H9 (cell line): ENCODE measurements around the gene ENTPD1. TPM values are rescaled to one million over a fixed set of nuclear protein-coding genes. Genes with fewer than 3 reads are reported as not detected.

Source experiments
- DNase-seq: peaks from one replicate; pipeline ENCODE4 v3.0.0-alpha.2; 2017
- H2AFZ ChIP-seq: one replicate; pipeline ENCODE4 v1.6.1; 2013; ENCODE audit warnings: mild to moderate bottlenecking, low read length, control low read depth, moderate library complexity
- H2AK5ac ChIP-seq: 2 replicates; pipeline ENCODE4 v1.6.1; 2013; ENCODE audit warnings: low read length, control low read depth, mixed read lengths; ENCODE audit not compliant: insufficient read length
- H2BK120ac ChIP-seq: one replicate; pipeline ENCODE4 v1.6.1; 2013; ENCODE audit warnings: low read depth, mild to moderate bottlenecking, low read length, control low read depth, inconsistent platforms; ENCODE audit not compliant: poor library complexity, severe bottlenecking
- H2BK12ac ChIP-seq: 2 replicates; pipeline ENCODE4 v1.6.1; 2013; ENCODE audit warnings: low read length, control low read depth, mixed read lengths, low read depth; ENCODE audit not compliant: insufficient read length
- H2BK15ac ChIP-seq: 2 replicates; pipeline ENCODE4 v1.6.1; 2013; ENCODE audit warnings: low read depth, low read length, control low read depth
- H2BK20ac ChIP-seq: one replicate; pipeline ENCODE4 v1.6.1; 2013; ENCODE audit warnings: low read depth, mild to moderate bottlenecking, low read length, control low read depth, inconsistent platforms; ENCODE audit not compliant: poor library complexity, severe bottlenecking
- H2BK5ac ChIP-seq: 2 replicates; pipeline ENCODE4 v1.6.1; 2013; ENCODE audit warnings: low read length, control low read depth, mixed read lengths; ENCODE audit not compliant: insufficient read length
- H3K14ac ChIP-seq: 2 replicates; pipeline ENCODE4 v1.6.1; 2013; ENCODE audit warnings: low read length, control low read depth; ENCODE audit not compliant: insufficient read depth
- H3K18ac ChIP-seq: 2 replicates; pipeline ENCODE4 v1.6.1; 2013; ENCODE audit warnings: low read depth, mild to moderate bottlenecking, mixed read lengths, low read length, control low read depth; ENCODE audit not compliant: insufficient read length
- H3K23ac ChIP-seq: 2 replicates; pipeline ENCODE4 v1.6.1; 2013; ENCODE audit warnings: low read length, control low read depth, mixed read lengths, low read depth; ENCODE audit not compliant: insufficient read length
- H3K23me2 ChIP-seq: 2 replicates; pipeline ENCODE4 v1.6.1; 2013; ENCODE audit warnings: low read depth, mild to moderate bottlenecking, mixed read lengths, low read length, control low read depth; ENCODE audit not compliant: insufficient read length, poor library complexity, severe bottlenecking
- H3K27ac ChIP-seq: 2 replicates; pipeline ENCODE4 v1.5.1; 2013; ENCODE audit warnings: low read length, control low read depth, mixed read lengths, low read depth; ENCODE audit not compliant: insufficient read length
- H3K27me3 ChIP-seq: 2 replicates; pipeline ENCODE4 v1.6.1; 2013; ENCODE audit warnings: low read length, control low read depth, inconsistent platforms; ENCODE audit not compliant: insufficient read depth
- H3K4ac ChIP-seq: 2 replicates; pipeline ENCODE4 v1.6.1; 2013; ENCODE audit warnings: low read depth, mild to moderate bottlenecking, control low read depth, inconsistent platforms, low read length, moderate library complexity
- H3K4me1 ChIP-seq: 2 replicates; pipeline ENCODE4 v1.6.1; 2013; ENCODE audit warnings: low read length, control low read depth, inconsistent platforms; ENCODE audit not compliant: insufficient read depth
- H3K4me2 ChIP-seq: 2 replicates; pipeline ENCODE4 v1.6.1; 2013; ENCODE audit warnings: low read length, control low read depth, mixed read lengths; ENCODE audit not compliant: insufficient read length, insufficient read depth
- H3K56ac ChIP-seq: 2 replicates; pipeline ENCODE4 v1.6.1; 2013; ENCODE audit warnings: low read depth, mild to moderate bottlenecking, mixed read lengths, low read length, control low read depth; ENCODE audit not compliant: insufficient read length
- H3K79me1 ChIP-seq: 2 replicates; pipeline ENCODE4 v1.6.1; 2013; ENCODE audit warnings: low read depth, mild to moderate bottlenecking, moderate library complexity, low read length, control low read depth, inconsistent platforms; ENCODE audit not compliant: insufficient read depth, poor library complexity, severe bottlenecking
- H3K79me2 ChIP-seq: 2 replicates; pipeline ENCODE4 v1.6.1; 2013; ENCODE audit warnings: low read length, control low read depth, inconsistent platforms; ENCODE audit not compliant: insufficient read depth
- H3K9ac ChIP-seq: 2 replicates; pipeline ENCODE4 v1.6.1; 2013; ENCODE audit warnings: low read length, control low read depth, mixed read lengths; ENCODE audit not compliant: insufficient read length; ENCODE audit errors: extremely low read depth
- H3K9me3 ChIP-seq: one replicate; pipeline ENCODE4 v1.6.1; 2013; ENCODE audit warnings: low read depth, low read length, inconsistent platforms; ENCODE audit not compliant: control insufficient read depth
- H3T11ph ChIP-seq: one replicate; pipeline ENCODE4 v1.6.1; 2013; ENCODE audit warnings: mild to moderate bottlenecking, low read length, control low read depth, inconsistent platforms
- H4K20me1 ChIP-seq: one replicate; pipeline ENCODE4 v1.6.1; 2013; ENCODE audit not compliant: control insufficient read depth, insufficient read length, insufficient read depth
- H4K5ac ChIP-seq: 2 replicates; pipeline ENCODE4 v1.6.1; 2013; ENCODE audit warnings: low read depth, mild to moderate bottlenecking, mixed read lengths, low read length, control low read depth; ENCODE audit not compliant: insufficient read length
- H4K8ac ChIP-seq: replicated peaks from 2 replicates; pipeline ENCODE4 v1.6.1; 2013; ENCODE audit warnings: low read length, control low read depth, mixed read lengths, low read depth; ENCODE audit not compliant: insufficient read length
- H4K91ac ChIP-seq: 2 replicates; pipeline ENCODE4 v1.6.1; 2013; ENCODE audit warnings: low read depth, mild to moderate bottlenecking, moderate library complexity, mixed read lengths, low read length, control low read depth; ENCODE audit not compliant: insufficient read length
- H3K27ac Mint-ChIP-seq, 3 experiments: 2 replicates in 2 of 3; 3 replicates in 1 of 3; pipeline ENCODE4 v1.8.0; 2020 to 2021; ENCODE audit warnings: mixed read lengths in 3 of 3, mild to moderate bottlenecking in 1 of 3, moderate library complexity in 1 of 3
- H3K27me3 Mint-ChIP-seq: 2 replicates; pipeline ENCODE4 v1.8.0; 2021; ENCODE audit warnings: low read depth, mild to moderate bottlenecking, moderate library complexity, mixed read lengths
- H3K36me3 Mint-ChIP-seq, 3 experiments: 2 replicates in 2 of 3; 3 replicates in 1 of 3; pipeline ENCODE4 v1.8.0; 2020 to 2021; ENCODE audit warnings: low read depth in 3 of 3, mixed read lengths in 3 of 3; ENCODE audit not compliant: insufficient read depth in 1 of 3
- H3K4me1 Mint-ChIP-seq, 2 experiments: 2 replicates each; pipeline ENCODE4 v1.8.0; 2020; ENCODE audit warnings: mixed read lengths in 2 of 2
- H3K4me3 Mint-ChIP-seq, 2 experiments: 2 replicates in 1 of 2; 3 replicates in 1 of 2; pipeline ENCODE4 v1.8.0; 2020 to 2021; ENCODE audit warnings: mild to moderate bottlenecking in 2 of 2, mixed read lengths in 2 of 2, moderate library complexity in 1 of 2
- H3K9me3 Mint-ChIP-seq, 2 experiments: 2 replicates in 1 of 2; 3 replicates in 1 of 2; pipeline ENCODE4 v1.8.0; 2020; ENCODE audit warnings: mild to moderate bottlenecking in 2 of 2, mixed read lengths in 2 of 2, moderate library complexity in 1 of 2
- WGBS: extraction: QIAGEN DNeasy Blood & Tissue Kit; methylation state at CpG from one replicate; pipeline ENCODE4 v1.1.7; 2013; ENCODE audit warnings: missing lambda C conversion rate, low lambda C conversion rate, mixed read lengths; ENCODE audit not compliant: insufficient read length; ENCODE audit errors: extremely low coverage; 5-methylcytosine and 5-hydroxymethylcytosine counted together
- total RNA-seq: library from RNA; stranded (reverse); gene quantifications from 2 replicates; pipeline ENCODE4 v1.2.1, GENCODE V29; 2021
- TF ChIP-seq, protein P1 (sequence below): fragments of 200-600 bp; sonication (generic); conservative IDR thresholded peaks from 3 replicates; pipeline ENCODE4 v1.8.0; 2021; ENCODE audit warnings: antibody characterized with exemption, mild to moderate bottlenecking

Gene ENTPD1
- total RNA-seq, 1 experiment from 2014 or later: 1.9 TPM

GRCh38 chr10:95818010-95818409, 62.0 kb downstream of the ENTPD1 start:
- Histone ChIP-seq H2AFZ (no peak overlapping the region), H3K9ac (no peak overlapping the region), H3K27me3 (no peaks in the 10 kb centered on the region; the same call in 1 of the 2 replicates), H3K9me3 (no peaks in the 10 kb centered on the region), H2BK15ac (no peak overlapping the region), H3K23ac (no peak overlapping the region), H3K4me2 (no peak overlapping the region), H3K56ac (no peak overlapping the region), H3K23me2 (no peaks in the 10 kb centered on the region), H3T11ph (no peak overlapping the region), H4K91ac (no peak overlapping the region), H2BK12ac (no peak overlapping the region), H2BK20ac (no peak overlapping the region), H3K14ac (no peak overlapping the region), H3K4me1 (no peaks in the 10 kb centered on the region; the same call in 1 of the 2 replicates), H3K4ac (no peak overlapping the region), H3K27ac (no peak overlapping the region), H2AK5ac (no peak overlapping the region), H4K5ac (no peak overlapping the region), H2BK5ac (no peak overlapping the region), H3K79me2 (no peaks in the 10 kb centered on the region), H3K79me1 (no peaks in the 10 kb centered on the region), H2BK120ac (no peak overlapping the region), H4K8ac (no peak overlapping the region), H3K18ac (no peak overlapping the region), H4K20me1 (no peaks in the 10 kb centered on the region)
- no peak overlapping the region for H3K4me3 Mint-ChIP-seq
- TF ChIP-seq, protein P1, sequence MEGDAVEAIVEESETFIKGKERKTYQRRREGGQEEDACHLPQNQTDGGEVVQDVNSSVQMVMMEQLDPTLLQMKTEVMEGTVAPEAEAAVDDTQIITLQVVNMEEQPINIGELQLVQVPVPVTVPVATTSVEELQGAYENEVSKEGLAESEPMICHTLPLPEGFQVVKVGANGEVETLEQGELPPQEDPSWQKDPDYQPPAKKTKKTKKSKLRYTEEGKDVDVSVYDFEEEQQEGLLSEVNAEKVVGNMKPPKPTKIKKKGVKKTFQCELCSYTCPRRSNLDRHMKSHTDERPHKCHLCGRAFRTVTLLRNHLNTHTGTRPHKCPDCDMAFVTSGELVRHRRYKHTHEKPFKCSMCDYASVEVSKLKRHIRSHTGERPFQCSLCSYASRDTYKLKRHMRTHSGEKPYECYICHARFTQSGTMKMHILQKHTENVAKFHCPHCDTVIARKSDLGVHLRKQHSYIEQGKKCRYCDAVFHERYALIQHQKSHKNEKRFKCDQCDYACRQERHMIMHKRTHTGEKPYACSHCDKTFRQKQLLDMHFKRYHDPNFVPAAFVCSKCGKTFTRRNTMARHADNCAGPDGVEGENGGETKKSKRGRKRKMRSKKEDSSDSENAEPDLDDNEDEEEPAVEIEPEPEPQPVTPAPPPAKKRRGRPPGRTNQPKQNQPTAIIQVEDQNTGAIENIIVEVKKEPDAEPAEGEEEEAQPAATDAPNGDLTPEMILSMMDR: no peak
- no peaks in the 10 kb centered on the region for H3K27me3 Mint-ChIP-seq
- H3K9me3 Mint-ChIP-seq: peaks cover 0 to 3% of the 10 kb centered on the region in 2 experiments; a peak in 3 of 5 replicates
- no peak overlapping the region for H3K27ac Mint-ChIP-seq
- H3K4me1 Mint-ChIP-seq: peaks cover 0 to 2% of the 10 kb centered on the region in 2 experiments; a peak in 1 of 4 replicates
- WGBS: no CpG with 5 or more reads among the region's 1 CpG
- no peak for DNase-seq
- peaks cover 0 to 3% (median 0%) of the 10 kb centered on the region in 3 experiments; a peak in 3 of 7 replicates for H3K36me3 Mint-ChIP-seq
